Smooth muscle cell (in vitro differentiated cells): ENCODE results near the gene LSAMP. TPM values are rescaled to one million over a fixed set of nuclear protein-coding genes. Genes with fewer than 3 reads are reported as not detected.

Experiments used
- DNase-seq: peaks from one replicate; lab custom pipeline; 2025; ENCODE audit not compliant: unreplicated experiment; lab: John Stamatoyannopoulos, UW
- H2AFZ ChIP-seq: fragments of 200-600 bp; sonication (generic); 2 replicates; pipeline ENCODE4 v1.6.0; 2016; ENCODE audit warnings: antibody characterized with exemption, low read depth, mild to moderate bottlenecking
- H3F3A ChIP-seq: fragments of 200-600 bp; sonication (generic); 2 replicates; pipeline ENCODE4 v1.6.0; 2017; ENCODE audit warnings: antibody characterized with exemption, low read depth
- H3K27ac ChIP-seq: fragments of 200-600 bp; sonication (generic); 2 replicates; pipeline ENCODE4 v1.5.1; 2016; ENCODE audit warnings: low read depth, mild to moderate bottlenecking
- H3K27me3 ChIP-seq: fragments of 200-600 bp; sonication (generic); 2 replicates; pipeline ENCODE4 v1.6.1; 2016; ENCODE audit warnings: low read depth, mild to moderate bottlenecking
- H3K36me3 ChIP-seq: fragments of 200-600 bp; sonication (generic); 2 replicates; pipeline ENCODE4 v1.5.1; 2016; ENCODE audit warnings: low read depth
- H3K4me1 ChIP-seq: fragments of 200-600 bp; sonication (generic); 2 replicates; pipeline ENCODE4 v1.5.1; 2016; ENCODE audit warnings: low read depth
- H3K4me2 ChIP-seq: fragments of 200-600 bp; sonication (generic); 2 replicates; pipeline ENCODE4 v1.6.0; 2016; ENCODE audit warnings: mild to moderate bottlenecking
- H3K4me3 ChIP-seq: fragments of 200-600 bp; sonication (generic); 2 replicates; pipeline ENCODE4 v1.5.1; 2016; ENCODE audit warnings: mild to moderate bottlenecking
- H3K79me2 ChIP-seq: fragments of 200-600 bp; sonication (generic); 2 replicates; pipeline ENCODE4 v1.6.0; 2016; ENCODE audit warnings: low read depth, mild to moderate bottlenecking
- H3K9ac ChIP-seq: fragments of 200-600 bp; sonication (generic); 2 replicates; pipeline ENCODE4 v1.6.0; 2016; ENCODE audit warnings: low read depth
- H3K9me3 ChIP-seq: fragments of 200-600 bp; sonication (generic); replicated peaks from 2 replicates; pipeline ENCODE4 v1.5.1; 2016; ENCODE audit warnings: low read depth
- H4K20me1 ChIP-seq: fragments of 200-600 bp; sonication (generic); 2 replicates; pipeline ENCODE4 v1.6.0; 2016; ENCODE audit warnings: low read depth
- CTCF ChIP-seq: fragments of 200-600 bp; sonication (generic); IDR thresholded peaks from 2 replicates; pipeline ENCODE4 v1.5.1; 2017; ENCODE audit warnings: borderline replicate concordance, mild to moderate bottlenecking, antibody characterized with exemption; ENCODE audit not compliant: insufficient read depth, poor library complexity, severe bottlenecking
- WGBS: methylation state at CpG from one replicate; pipeline ENCODE4 v1.1.7; 2016; ENCODE audit warnings: low lambda C conversion rate; 5-methylcytosine and 5-hydroxymethylcytosine counted together
- polyA plus RNA-seq: library from polyadenylated mRNA; unstranded; fragments of >200 nt; fragmentation: Nextera tagmentation; extraction: Ambion mirVana; gene quantifications from 2 replicates; pipeline ENCODE4 v1.2.1, GENCODE V29; 2016
- total RNA-seq: library from RNA; depleted of rRNA; stranded (reverse); fragments of >200 nt; gene quantifications from 2 replicates; pipeline ENCODE4 v1.2.3, GENCODE V29; 2014

LSAMP gene
- total and polyA plus RNA-seq, 2 experiments from 2014 or later, result 11.2 to 13.6 TPM

DNA sequence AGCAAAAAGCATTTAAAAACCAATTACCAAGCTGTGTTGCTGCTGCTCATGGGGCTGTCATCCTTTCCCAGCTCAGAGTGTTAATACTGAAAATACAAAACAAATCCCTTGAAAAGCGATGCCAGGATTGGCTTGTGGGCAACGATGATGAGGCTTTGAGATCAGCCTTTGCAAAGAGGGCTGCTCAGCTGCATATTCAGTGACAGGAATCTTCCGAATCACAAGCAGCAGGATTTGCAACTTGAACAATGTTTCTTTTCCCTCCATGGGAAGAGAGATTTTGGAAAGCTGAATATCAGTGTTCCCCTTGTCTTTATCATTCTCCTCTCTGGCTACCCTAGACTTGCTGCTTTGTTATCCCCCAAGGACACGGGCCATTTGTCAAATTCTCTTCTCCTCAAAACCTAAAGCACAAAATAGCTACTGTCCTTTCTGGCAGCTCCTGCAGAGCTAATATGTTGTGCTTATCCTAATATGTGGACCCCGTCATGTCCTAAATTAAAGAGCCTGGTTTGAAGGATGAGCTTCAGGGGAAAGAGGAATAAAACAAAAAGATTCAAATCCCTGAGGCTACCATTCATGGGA is 446.2 kb downstream of the LSAMP start:
- H3K36me3 ChIP-seq, result no peaks in the 10 kb centered on the region
- H2AFZ ChIP-seq, result no peak overlapping the region
- peaks cover 3% of the 10 kb centered on the region for H3K4me1 ChIP-seq
- no peaks in the 10 kb centered on the region for H3F3A ChIP-seq
- no peaks in the 10 kb centered on the region for H3K79me2 ChIP-seq
- no peak overlapping the region for H3K27ac ChIP-seq
- no peaks in the 10 kb centered on the region for H3K27me3 ChIP-seq
- no peak for TF ChIP-seq CTCF
- H3K4me2 ChIP-seq, result no peak overlapping the region
- no peak overlapping the region for H3K4me3 ChIP-seq
- no peak overlapping the region for H3K9ac ChIP-seq
- no peaks in the 10 kb centered on the region for H4K20me1 ChIP-seq
- WGBS, result 81% methylated on average over 5 of the region's 5 CpGs
- no peaks in the 10 kb centered on the region for H3K9me3 ChIP-seq
- DNase-seq, result no peak

- TF ChIP-seq CTCF, result no peak
These were observed 448.7 kb downstream of the LSAMP start for GRCh38 chr3:115996420-115997108.

GRCh38 chr3:115990669-115991068 is 454.6 kb downstream of the LSAMP start:
- no peak for DNase-seq
- H2AFZ ChIP-seq, result no peak overlapping the region
- no peaks in the 10 kb centered on the region for H3K36me3 ChIP-seq
- H3F3A ChIP-seq, result no peaks in the 10 kb centered on the region
- H3K4me1 ChIP-seq, result no peaks in the 10 kb centered on the region
- H3K79me2 ChIP-seq, result no peaks in the 10 kb centered on the region
- H3K4me3 ChIP-seq, result no peak overlapping the region
- H3K4me2 ChIP-seq, result no peak overlapping the region
- WGBS, result 69% methylated on average over 4 of the region's 4 CpGs
- H3K9me3 ChIP-seq, result no peaks in the 10 kb centered on the region
- H4K20me1 ChIP-seq, result no peaks in the 10 kb centered on the region
- no peak overlapping the region for H3K9ac ChIP-seq
- H3K27ac ChIP-seq, result no peak overlapping the region
- peaks cover 4% of the 10 kb centered on the region for H3K27me3 ChIP-seq
- no peak for TF ChIP-seq CTCF

More at GRCh38 chr3:115996420-115997108, 448.7 kb downstream of the LSAMP start:
- Histone ChIP-seq H3F3A (no peaks in the 10 kb centered on the region), H3K4me1 (peaks cover 3% of the 10 kb centered on the region), H3K36me3 (no peaks in the 10 kb centered on the region), H2AFZ (no peak overlapping the region), H3K27ac (no peak overlapping the region), H3K9ac (no peak overlapping the region), H3K79me2 (no peaks in the 10 kb centered on the region), H3K4me3 (no peak overlapping the region), H4K20me1 (no peaks in the 10 kb centered on the region), H3K9me3 (no peaks in the 10 kb centered on the region), H3K27me3 (no peaks in the 10 kb centered on the region), H3K4me2 (no peak overlapping the region)
- WGBS, result 39% methylated on average over 3 of the region's 3 CpGs
- no peak for DNase-seq
